OCI-LY1 (cell line): ENCODE data around the gene FTCDNL1.

Experiments
- H2AFZ ChIP-seq: fragments of 200-600 bp; sonication (generic), shearing (Covaris generic); 2 replicates; pipeline ENCODE4 v1.6.0; 2014; ENCODE audit warnings: antibody characterized with exemption, mild to moderate bottlenecking, low read length
- H3F3A ChIP-seq: fragments of 200-600 bp; sonication (generic), shearing (Covaris generic); 2 replicates; pipeline ENCODE4 v1.6.0; 2014; ENCODE audit warnings: mild to moderate bottlenecking, antibody characterized with exemption, low read length, moderate library complexity; ENCODE audit not compliant: insufficient read depth
- H3K27ac ChIP-seq: fragments of 200-600 bp; sonication (generic); 2 replicates; pipeline ENCODE4 v1.5.1; 2014; ENCODE audit warnings: low read length, mixed run types, mild to moderate bottlenecking, low read depth; ENCODE audit not compliant: poor library complexity, severe bottlenecking
- H3K27me3 ChIP-seq: fragments of 200-600 bp; sonication (generic); 2 replicates; pipeline ENCODE4 v1.6.0; 2014; ENCODE audit warnings: antibody characterized with exemption, mild to moderate bottlenecking, low read length, moderate library complexity; ENCODE audit not compliant: insufficient read depth
- H3K36me3 ChIP-seq: fragments of 200-600 bp; sonication (generic); 2 replicates; pipeline ENCODE4 v1.6.1; 2014; ENCODE audit warnings: mild to moderate bottlenecking, antibody characterized with exemption, low read length, moderate library complexity, mixed read lengths; ENCODE audit not compliant: insufficient read depth
- H3K4me1 ChIP-seq: fragments of 200-600 bp; sonication (generic); 2 replicates; pipeline ENCODE4 v1.5.1; 2014; ENCODE audit warnings: mild to moderate bottlenecking, low read length, moderate library complexity; ENCODE audit not compliant: insufficient read depth, severe bottlenecking
- H3K4me2 ChIP-seq: fragments of 200-600 bp; sonication (generic), shearing (Covaris generic); 2 replicates; pipeline ENCODE4 v1.6.1; 2014; ENCODE audit warnings: low read length
- H3K4me3 ChIP-seq: fragments of 200-600 bp; sonication (generic); 2 replicates; pipeline ENCODE4 v1.5.1; 2014; ENCODE audit warnings: low read length, low read depth, mild to moderate bottlenecking, mixed read lengths; ENCODE audit not compliant: poor library complexity, severe bottlenecking
- H3K79me2 ChIP-seq: fragments of 200-600 bp; shearing (Covaris generic); 2 replicates; pipeline ENCODE4 v1.6.1; 2016; ENCODE audit warnings: mixed run types, low read length, mixed read lengths; ENCODE audit not compliant: insufficient read depth
- H3K9ac ChIP-seq: fragments of 200-600 bp; sonication (generic), shearing (Covaris generic); 2 replicates; pipeline ENCODE4 v1.6.1; 2014; ENCODE audit warnings: mild to moderate bottlenecking, low read length, mixed read lengths
- H3K9me2 ChIP-seq: fragments of 200-600 bp; sonication (generic), shearing (Covaris generic); 2 replicates; pipeline ENCODE4 v1.6.1; 2014; ENCODE audit warnings: low read depth, mild to moderate bottlenecking, low read length, mixed read lengths
- H3K9me3 ChIP-seq: fragments of 200-600 bp; shearing (Covaris generic); 2 replicates; pipeline ENCODE4 v1.6.1; 2014; ENCODE audit warnings: low read length, mixed read lengths
- H4K20me1 ChIP-seq: fragments of 200-600 bp; sonication (generic), shearing (Covaris generic); 2 replicates; pipeline ENCODE4 v1.6.0; 2016; ENCODE audit warnings: mild to moderate bottlenecking, low read length; ENCODE audit not compliant: insufficient read depth
- CTCF ChIP-seq: fragments of 200-600 bp; sonication (generic), shearing (Covaris generic); IDR thresholded peaks from 2 replicates; pipeline ENCODE4 v1.5.1; 2017; ENCODE audit warnings: mild to moderate bottlenecking, antibody characterized with exemption, low read length, moderate library complexity, mixed read lengths
- EZH2 ChIP-seq: fragments of 200-600 bp; sonication (generic), shearing (Covaris generic); IDR thresholded peaks from 2 replicates; pipeline ENCODE4 v1.8.0; 2017; ENCODE audit warnings: borderline replicate concordance, mixed run types, mild to moderate bottlenecking, antibody characterized with exemption, low read length, moderate library complexity, mixed read lengths

FTCDNL1 gene

DNA sequence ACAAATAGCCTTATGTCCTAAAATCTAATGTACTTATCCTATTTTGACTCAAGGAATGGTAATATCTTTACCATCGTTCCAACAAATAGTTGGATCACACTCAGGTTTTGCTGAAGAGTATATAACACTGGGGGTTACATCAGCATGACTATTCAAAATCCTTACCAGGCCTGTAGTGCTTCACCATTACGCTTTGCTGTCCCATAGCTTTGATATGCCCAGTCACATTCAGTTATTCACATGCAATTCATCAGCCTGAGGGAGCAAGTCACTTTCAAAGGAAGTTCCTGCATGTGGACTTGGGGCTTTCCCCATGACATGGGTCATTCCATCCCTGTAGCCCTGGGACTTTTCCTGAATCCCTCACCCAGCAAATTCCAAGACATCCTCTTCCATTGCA, 39.6 kb downstream of the FTCDNL1 start:
- no peaks in the 10 kb centered on the region for H3K27me3 ChIP-seq
- no peak overlapping the region for H3K4me2 ChIP-seq
- H3K9me2 ChIP-seq: no peaks in the 10 kb centered on the region
- H3K9me3 ChIP-seq: no peaks in the 10 kb centered on the region
- no peak overlapping the region for H3K4me3 ChIP-seq
- H4K20me1 ChIP-seq: no peaks in the 10 kb centered on the region
- no peak overlapping the region for H3K27ac ChIP-seq
- H3K36me3 ChIP-seq: no peaks in the 10 kb centered on the region
- H3F3A ChIP-seq: no peaks in the 10 kb centered on the region
- H3K9ac ChIP-seq: no peak overlapping the region
- no peaks in the 10 kb centered on the region for H3K79me2 ChIP-seq
- no peak for TF ChIP-seq CTCF
- TF ChIP-seq EZH2: no peak
- no peaks in the 10 kb centered on the region for H3K4me1 ChIP-seq
- H2AFZ ChIP-seq: no peak overlapping the region

GRCh38 chr2:199810422-199811171, 40.4 kb downstream of the FTCDNL1 start:
- no peaks in the 10 kb centered on the region for H3K4me1 ChIP-seq
- H3K27me3 ChIP-seq: no peaks in the 10 kb centered on the region
- no peaks in the 10 kb centered on the region for H3K79me2 ChIP-seq
- no peaks in the 10 kb centered on the region for H3K9me3 ChIP-seq
- H3K9me2 ChIP-seq: no peaks in the 10 kb centered on the region
- H3K27ac ChIP-seq: no peak overlapping the region
- H2AFZ ChIP-seq: no peak overlapping the region
- H3K4me3 ChIP-seq: no peak overlapping the region
- no peaks in the 10 kb centered on the region for H3F3A ChIP-seq
- no peak for TF ChIP-seq EZH2
- no peak overlapping the region for H3K9ac ChIP-seq
- no peaks in the 10 kb centered on the region for H3K36me3 ChIP-seq
- no peaks in the 10 kb centered on the region for H4K20me1 ChIP-seq
- H3K4me2 ChIP-seq: no peak overlapping the region

GRCh38 chr2:199807966-199808365, 43.0 kb downstream of the FTCDNL1 start:
- H3K36me3 ChIP-seq: no peaks in the 10 kb centered on the region
- no peaks in the 10 kb centered on the region for H3K27me3 ChIP-seq
- no peak overlapping the region for H2AFZ ChIP-seq
- no peak overlapping the region for H3K4me2 ChIP-seq
- H3K4me3 ChIP-seq: no peak overlapping the region
- H3K79me2 ChIP-seq: no peaks in the 10 kb centered on the region
- H3F3A ChIP-seq: no peaks in the 10 kb centered on the region
- no peaks in the 10 kb centered on the region for H3K4me1 ChIP-seq
- H3K9ac ChIP-seq: no peak overlapping the region
- no peaks in the 10 kb centered on the region for H4K20me1 ChIP-seq
- H3K9me3 ChIP-seq: no peaks in the 10 kb centered on the region
- no peaks in the 10 kb centered on the region for H3K9me2 ChIP-seq
- no peak overlapping the region for H3K27ac ChIP-seq
- no peak for TF ChIP-seq EZH2
- TF ChIP-seq CTCF: no peak

DNA sequence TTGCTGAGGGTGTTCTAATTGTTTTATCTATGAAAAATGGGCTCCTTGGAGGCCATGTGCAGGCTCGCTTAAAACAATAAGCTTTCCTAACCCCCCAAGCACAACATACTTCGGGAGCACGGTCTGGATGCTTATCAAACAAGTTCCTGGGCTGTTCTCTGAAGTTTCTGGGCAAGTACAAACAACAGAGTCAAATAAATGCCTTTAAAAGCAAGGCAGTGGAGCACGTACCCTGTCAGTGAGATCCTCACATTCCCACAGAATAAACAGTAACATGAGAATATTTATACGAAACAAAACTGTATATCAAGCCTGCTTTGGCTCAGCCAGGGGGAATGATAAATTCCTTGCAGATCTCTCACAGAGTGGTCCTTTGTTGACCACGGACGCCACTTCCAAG, 44.8 kb downstream of the FTCDNL1 start:
- H3K4me2 ChIP-seq: no peak overlapping the region
- no peaks in the 10 kb centered on the region for H3K36me3 ChIP-seq
- H3K9me2 ChIP-seq: no peaks in the 10 kb centered on the region
- H3K4me1 ChIP-seq: no peaks in the 10 kb centered on the region
- no peaks in the 10 kb centered on the region for H4K20me1 ChIP-seq
- no peaks in the 10 kb centered on the region for H3K9me3 ChIP-seq
- no peak overlapping the region for H2AFZ ChIP-seq
- H3F3A ChIP-seq: no peaks in the 10 kb centered on the region
- no peak overlapping the region for H3K9ac ChIP-seq
- no peak overlapping the region for H3K27ac ChIP-seq
- TF ChIP-seq CTCF (no peak), EZH2 (no peak)
- no peaks in the 10 kb centered on the region for H3K79me2 ChIP-seq
- no peaks in the 10 kb centered on the region for H3K27me3 ChIP-seq
- H3K4me3 ChIP-seq: no peak overlapping the region
